Stimulated activated CD8-positive, alpha-beta memory T cell treated with anti-CD3 and anti-CD28 coated beads, Interleukin-12 subunit alpha, Interleukin-12 subunit beta, amount 100 ng/mL, for 24 hours (primary cell): ENCODE results near the gene GPR33.
"Not testable (repeated sequence)": the region's sequence is repeated elsewhere in the genome, so short reads cannot be mapped to it uniquely, and the experiment has no call there.

Source experiments
- DNase-seq: peaks from one replicate; pipeline ENCODE4 v3.0.0-alpha.2; 2020; ENCODE audit errors: extremely low read depth

Gene GPR33

DNA sequence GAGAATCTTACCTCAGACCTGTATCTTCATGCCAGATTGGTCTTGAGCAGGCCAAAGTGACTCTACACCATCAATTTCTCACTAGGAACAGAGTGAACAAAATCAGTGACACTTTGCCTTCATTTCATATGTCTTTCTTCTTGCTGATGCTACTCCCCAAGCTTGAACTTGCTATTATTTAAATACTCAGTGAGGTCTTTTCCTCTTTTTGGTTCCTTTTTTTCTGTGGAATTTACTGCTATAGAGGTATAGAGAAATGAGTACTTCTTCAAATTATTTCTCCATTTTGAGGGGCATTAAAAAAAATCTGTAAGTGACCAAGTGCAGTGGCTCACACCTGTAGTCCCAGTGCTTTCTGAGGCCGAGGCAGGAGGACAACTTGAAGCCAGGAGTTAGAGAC, at the start of gene GPR33:
TSS of gene GPR33 (minus strand) at position 154 of the 400 bp plus-strand sequence. CDS start 4,074 bp downstream, outside the sequence.
- no peak for DNase-seq

GRCh38 chr14:31536201-31536960, 48.5 kb upstream of the GPR33 start:
- no peak for DNase-seq

- no peak for DNase-seq
These were observed 42.3 kb upstream of the GPR33 start for GRCh38 chr14:31530136-31530535.

- DNase-seq = no peak
These were observed 41.2 kb upstream of the GPR33 start for GRCh38 chr14:31529053-31529452.

DNA sequence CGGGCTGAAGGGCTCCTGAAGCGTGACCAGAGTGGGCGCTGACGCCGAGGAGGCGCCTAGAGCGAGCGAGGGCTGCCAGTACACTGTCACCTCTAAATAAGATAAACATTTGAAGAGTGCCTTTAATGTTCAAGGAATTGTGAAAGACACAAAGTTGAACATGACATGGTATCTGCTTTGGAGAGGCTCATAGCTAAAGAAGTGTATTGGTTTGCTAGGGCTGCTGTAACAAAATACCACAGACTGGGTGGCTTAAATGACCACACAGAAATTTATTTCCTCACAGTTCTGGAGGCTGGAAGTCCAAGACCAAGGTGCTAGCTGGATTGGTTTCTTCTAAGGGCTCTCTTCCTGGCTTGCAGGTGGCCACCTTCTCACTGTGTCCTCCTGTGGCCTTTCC, 39.7 kb upstream of the GPR33 start:
- DNase-seq = no peak

- no peak for DNase-seq
These were observed 39.2 kb upstream of the GPR33 start for GRCh38 chr14:31527087-31527486.

DNA sequence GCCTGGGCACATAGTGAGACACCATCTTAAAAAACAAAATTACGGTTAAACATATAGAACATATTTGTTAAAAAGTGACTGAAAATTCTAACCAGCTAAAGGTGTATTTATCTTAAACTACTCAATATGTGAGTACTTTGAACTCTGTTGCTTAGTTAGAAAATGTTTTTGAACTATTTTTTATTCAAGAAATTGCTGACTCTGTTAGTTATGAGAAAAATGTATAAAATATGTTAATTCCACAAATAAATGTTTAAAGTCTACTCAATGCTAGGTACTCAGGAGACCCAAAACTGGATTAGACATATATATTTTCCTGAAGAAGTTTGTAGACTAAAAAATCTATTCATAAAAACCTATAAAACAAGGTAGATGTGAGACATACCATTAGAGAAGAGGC, 23.0 kb upstream of the GPR33 start:
- no peak for DNase-seq

DNA sequence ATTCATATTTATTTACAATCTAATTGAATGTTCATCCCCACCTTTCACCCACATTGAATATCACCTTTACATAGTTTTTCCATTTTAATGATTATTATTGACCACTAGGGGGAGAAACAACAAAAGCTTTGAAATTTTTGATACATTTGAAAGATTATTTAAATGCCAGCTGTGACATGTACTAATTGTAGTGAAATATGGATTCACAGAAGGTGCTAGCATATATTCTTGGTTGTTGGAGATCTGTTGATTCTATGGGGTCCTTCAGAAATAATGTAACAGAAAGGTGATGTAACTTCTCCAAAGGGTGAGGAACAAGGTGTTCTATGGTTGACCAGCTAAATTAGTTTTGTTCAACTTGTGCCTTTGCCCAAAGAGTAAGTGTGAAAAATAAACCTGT, 22.4 kb upstream of the GPR33 start:
- no peak for DNase-seq

DNA sequence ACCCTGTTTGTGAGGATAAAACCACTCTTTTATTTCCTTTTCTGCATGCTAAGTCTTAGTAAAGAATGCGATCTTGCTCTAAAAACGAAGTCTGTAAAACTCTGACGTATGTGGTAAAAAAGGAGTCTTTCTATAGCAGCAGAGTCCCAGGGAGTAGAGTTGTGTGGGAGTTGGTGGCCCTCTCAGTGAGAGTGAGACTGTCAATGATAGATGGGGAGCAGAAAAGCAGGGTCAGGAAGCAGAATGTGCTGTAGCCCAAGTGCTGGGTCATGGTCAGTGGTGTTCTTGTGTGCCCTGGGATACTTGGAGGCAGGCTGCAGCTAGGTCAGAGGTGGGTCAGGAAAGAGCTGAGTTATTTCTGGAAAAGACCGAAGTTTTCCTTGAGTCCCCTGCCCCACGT, 20.3 kb upstream of the GPR33 start:
- DNase-seq = no peak

DNA sequence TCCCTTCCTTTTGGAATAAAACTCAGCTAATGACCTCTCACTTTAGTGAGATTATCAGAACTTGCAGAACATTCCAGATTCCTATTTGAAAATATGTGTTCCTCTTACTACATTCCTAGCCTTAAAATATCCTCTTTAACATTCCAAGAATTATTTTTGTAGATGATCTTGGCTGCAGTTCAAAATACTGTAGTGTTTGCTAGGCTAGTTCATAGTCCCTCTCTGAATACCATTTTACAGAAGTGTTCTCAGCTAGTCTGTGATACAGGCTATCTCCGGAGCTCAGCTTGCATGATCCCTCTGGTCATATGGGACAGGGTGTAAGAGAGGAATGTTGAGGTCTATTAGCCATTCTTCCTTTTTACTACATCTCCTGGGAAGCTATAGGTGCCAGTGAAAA, 17.6 kb upstream of the GPR33 start:
- no peak for DNase-seq

DNA sequence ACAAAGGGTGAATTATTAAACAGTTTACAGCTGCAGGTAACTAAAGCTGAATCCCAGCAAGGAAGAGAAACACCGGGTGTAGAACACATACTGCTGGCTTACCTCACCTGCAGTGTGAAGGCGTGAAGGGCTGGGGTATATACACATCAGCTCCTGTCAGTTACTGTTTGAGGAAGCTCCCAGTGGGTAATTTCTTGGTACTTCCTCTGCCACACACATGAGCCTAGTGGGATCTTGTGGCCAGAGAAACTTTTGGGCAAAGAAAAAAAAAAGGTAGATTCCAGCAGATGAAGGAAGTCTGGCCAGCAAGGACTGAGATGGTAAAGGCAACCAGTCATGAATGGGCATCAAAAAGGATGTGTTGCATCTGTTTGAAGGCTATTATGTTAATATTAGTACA, 14.0 kb upstream of the GPR33 start:
- no peak for DNase-seq

DNA sequence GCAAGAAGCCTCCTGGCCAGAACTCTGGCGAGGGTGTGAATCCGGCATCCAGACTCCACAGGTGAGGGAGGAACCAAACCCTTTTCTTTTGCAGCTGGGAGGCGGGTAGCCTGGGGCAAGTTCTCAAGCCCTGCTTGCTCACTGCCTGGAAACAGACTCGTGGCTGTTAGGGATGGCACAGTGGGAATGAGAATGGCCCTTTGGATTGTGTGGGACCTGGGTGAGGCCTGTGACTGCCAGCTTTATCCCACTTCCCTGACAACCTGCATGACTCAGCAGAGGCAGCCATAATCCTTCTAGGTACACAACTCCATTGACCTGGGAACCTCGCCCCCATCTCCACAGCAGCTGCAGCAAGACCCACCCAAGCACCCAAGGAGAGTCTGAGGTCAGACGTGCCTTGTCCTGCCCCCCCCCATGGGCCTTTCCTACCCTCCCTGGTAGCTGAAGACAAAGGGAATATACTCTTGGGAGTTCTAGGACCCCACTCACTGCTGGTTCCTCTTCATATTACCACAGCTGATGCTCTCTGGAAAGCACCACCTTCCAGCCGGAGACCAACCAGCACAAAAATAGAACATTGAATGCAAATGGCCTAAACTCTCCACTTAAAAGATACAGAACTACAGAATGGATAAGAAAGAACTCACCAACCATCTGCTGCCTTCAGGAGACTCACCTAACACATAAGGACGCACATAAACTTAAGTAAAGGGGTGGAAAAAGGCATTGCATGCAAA, 5.1 kb upstream of the GPR33 start:
- no peak for DNase-seq

DNA sequence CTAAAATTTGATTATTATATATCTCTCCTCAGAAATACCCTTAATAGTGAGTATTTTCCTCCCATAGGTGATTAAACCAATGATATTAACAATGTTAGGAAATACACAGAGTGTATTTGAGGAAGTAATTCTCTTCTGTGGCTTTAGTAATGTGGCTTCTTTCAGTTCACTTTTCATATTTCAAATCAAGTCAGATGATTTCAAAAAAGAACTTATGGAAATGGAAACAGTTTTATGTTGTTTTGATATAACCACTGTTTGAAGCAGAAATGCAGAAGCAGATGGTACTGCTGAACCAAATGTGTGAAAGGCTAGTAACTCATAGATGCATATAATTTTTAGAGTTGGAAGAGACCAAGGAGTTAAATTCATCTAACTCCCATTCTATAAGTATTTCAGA, 1.9 kb upstream of the GPR33 start:
- DNase-seq = no peak

DNA sequence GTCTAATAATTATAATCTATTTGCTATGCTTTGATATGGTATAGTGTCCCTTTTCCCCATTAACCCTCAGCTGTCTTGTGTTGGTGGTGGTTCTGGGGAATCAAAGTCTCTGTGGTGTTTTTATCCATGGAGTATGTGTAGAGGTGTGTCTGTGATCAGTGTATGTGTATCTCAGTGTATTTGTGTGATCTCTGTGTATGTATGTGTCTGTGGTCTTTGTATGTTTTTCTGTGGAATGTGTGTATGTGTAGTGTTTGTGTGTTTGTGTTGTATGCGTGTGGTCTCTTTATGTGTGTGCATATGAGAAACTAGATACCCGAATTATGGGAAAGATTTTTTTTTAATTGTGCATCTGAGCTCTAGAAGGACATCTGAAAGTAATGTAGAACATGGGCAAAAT, 1.1 kb downstream of the GPR33 start:
- no peak for DNase-seq

- no peak for DNase-seq
These were observed 3.1 kb downstream of the GPR33 start for GRCh38 chr14:31484754-31485153.

DNA sequence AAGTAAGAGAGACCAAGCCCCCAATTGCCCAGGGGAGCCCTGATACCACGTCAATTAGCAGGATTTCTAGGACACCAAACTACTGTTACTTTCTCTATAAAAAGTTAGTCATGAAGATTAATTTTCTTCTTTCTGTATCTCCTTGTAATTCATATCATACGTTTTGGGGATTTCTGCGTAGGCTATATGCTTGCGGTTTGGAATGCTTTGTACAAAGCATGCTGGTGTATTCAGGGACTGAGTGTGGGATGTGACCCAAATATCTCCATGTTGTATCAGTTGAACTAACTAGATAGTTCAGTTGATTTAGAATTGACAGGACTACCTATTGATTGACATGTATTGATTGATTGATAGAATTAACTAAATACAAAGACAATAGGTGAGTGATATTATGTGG, 7.7 kb downstream of the GPR33 start:
- DNase-seq = no peak

DNA sequence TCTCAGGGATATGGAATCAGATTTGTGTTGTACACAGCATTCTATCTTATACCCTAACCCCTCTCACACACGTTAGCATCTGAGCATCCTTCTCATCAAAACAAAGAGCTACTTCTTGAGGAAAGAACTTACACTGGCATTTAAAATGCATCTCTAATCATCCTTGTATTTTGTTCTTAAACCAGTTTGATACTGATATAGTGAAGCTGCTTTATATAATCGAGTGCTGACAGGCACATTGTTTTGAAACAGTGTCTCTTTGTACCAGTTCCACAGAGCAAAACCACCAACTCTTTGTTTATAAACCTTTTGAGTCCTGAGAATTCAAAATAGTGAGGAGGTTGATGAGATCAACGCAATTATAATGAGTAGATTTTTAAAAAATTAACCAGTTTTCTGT, 8.8 kb downstream of the GPR33 start:
- no peak for DNase-seq

DNA sequence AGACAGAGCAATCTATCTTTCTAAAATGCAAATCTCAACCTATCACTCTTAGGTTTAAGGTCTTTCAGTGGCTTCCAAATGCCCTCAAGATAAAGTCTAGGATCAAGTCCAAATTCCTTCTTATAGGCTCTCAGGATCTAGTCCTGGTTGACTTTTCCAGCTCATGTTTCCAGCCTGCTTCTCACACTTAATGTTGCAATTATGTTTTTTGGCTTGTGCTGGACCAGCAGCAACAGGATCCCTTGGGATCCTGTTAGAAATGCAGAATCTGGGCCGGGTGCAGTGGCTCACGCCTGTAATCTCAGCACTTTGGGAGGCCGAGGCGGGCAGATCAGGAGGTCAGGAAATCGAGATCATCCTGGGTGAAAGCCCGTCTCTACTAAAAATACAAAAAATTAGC, 10.6 kb downstream of the GPR33 start:
- DNase-seq = no peak

DNA sequence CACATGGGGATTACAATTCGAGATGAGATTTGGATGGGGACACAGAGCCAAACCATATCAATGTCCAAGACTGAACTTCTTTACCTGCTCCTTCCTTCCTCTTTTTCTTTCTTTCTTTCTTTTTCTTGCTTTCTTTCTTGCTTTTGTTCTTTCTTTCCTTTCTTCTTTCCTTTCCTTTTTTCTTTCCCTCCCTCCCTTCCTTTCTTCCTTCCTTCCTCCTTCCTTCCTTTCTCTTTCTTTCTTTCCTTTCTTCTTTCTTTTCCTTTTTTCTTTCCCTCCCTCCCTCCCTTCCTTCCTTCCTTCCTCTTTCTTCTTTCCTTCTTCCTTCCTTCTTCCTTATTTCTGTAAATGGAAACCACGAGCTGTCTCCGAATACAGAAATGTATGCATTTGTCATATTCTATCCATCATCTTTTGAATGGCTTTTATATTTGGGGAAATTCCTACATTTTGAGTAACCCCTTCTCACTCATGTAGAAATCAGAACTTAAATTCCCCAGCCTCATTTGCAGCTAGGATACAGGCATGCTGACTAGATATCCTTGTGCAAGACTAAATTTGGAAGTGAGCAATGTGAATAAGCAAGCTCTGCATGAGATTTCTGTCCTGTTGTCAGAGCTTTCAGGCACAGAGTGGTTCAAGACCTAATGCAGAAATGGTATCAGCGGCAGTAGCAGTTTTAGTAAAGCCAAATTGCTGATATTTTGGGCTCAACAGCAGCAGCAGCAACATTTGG, 11.5 kb downstream of the GPR33 start:
- DNase-seq = no peak

- no peak for DNase-seq
These were observed 21.3 kb downstream of the GPR33 start for GRCh38 chr14:31466554-31466953.

GRCh38 chr14:31465111-31465510, 22.7 kb downstream of the GPR33 start:
- DNase-seq = no peak

DNA sequence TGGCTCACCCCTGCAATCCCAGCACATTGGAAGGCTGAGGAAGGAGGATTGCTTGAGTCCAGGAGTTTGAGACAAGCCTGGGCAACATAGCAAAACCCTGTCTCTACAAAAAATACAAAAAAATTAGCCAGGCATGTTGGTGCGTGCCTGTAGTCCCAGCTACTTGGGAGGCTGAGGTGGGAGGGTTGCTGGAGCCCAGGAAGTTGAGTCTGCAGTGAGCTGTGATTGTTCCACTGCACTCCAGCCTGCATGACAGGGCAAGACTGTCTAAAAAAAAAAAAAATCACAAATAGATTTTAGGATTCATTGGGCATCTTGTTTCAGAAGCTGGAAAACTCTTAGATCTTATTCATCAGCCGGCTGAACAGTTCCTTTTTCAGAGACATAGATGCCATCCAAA, 25.4 kb downstream of the GPR33 start:
- not testable (repeated sequence) for DNase-seq

DNA sequence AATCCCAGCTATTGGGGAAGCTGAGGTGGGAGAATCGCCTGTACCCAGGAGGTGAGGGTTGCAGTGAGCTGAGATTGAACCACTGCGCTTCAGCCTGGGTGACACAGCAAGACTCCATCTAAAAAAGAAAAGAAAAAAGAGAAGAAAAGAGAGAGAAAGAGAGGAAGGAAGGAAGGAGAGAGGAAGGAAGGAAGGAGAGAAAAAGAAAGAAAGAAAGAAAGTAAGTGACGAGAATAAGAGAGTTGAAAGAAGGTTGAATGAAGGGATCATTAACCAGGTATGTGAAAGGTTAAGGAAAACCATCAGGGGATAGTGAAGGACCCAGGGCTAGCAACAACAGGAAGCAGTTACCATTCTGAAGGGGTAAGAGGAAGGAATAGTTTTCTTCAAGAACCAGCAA, 26.3 kb downstream of the GPR33 start:
- no peak for DNase-seq
